ENCODE data around the gene GTF2F1.

GRCh38 chr19:6375411-6376010 is 17.5 kb downstream of the GTF2F1 start, which contains the start of gene PSPN:
- TF ChIP-seq CTCF (IDR thresholded peaks at IDR 0.05) (no peak), POLR2A (IDR thresholded peaks at IDR 0.05) (no peak), EP300 (IDR thresholded peaks at IDR 0.05) (no peak)

Measured in suprapubic skin (tissue), 3 donors.